ENCODE measurements around the gene ZNF616. TPM values are rescaled to one million over a fixed set of nuclear protein-coding genes. Genes with fewer than 3 reads are reported as not detected.
"Not testable (repeated sequence)": the region's sequence is repeated elsewhere in the genome, so short reads cannot be mapped to it uniquely, and the experiment has no call there.

ZNF616 gene
- total RNA-seq, 2 donors from 2014 or later: 9.6 to 10.9 TPM

- ATAC-seq (peak in 1 of 2 donors; percentile 15), DNase-seq (ENCODE audit: low spot score in 2 of 2) (peak in 1 of 2 donors; percentile 28)
- peak overlapping the region; percentile 95 to 98 for H3K27ac Mint-ChIP-seq
- H3K9me3 Mint-ChIP-seq: peaks cover 9 to 39% of the 10 kb centered on the region in 2 donors
- H3K36me3 Mint-ChIP-seq: peaks cover 51 to 88% of the 10 kb centered on the region in 2 donors
These were observed 1.3 kb downstream of the ZNF616 start for GRCh38 chr19:52138278-52138982.

- Mint-ChIP-seq H3K27ac (no peak overlapping the region), H3K9me3 (peaks cover 43 to 47% of the 10 kb centered on the region in 2 donors), H3K36me3 (peaks cover 79 to 98% of the 10 kb centered on the region in 2 donors)
- no peak for DNase-seq (ENCODE audit: low spot score in 2 of 2)
- no peak for ATAC-seq
These were observed 19.5 kb downstream of the ZNF616 start for GRCh38 chr19:52120286-52120685.

GRCh38 chr19:52115526-52116053, 24.1 kb downstream of the ZNF616 start:
- DNase-seq (ENCODE audit: low spot score in 2 of 2) (no peak), ATAC-seq (no peak)
- Mint-ChIP-seq H3K36me3 (peaks cover 82 to 95% of the 10 kb centered on the region in 2 donors), H3K9me3 (peaks cover 73 to 77% of the 10 kb centered on the region in 2 donors), H3K27ac (no peak overlapping the region)

- Mint-ChIP-seq H3K27ac (no peak overlapping the region), H3K9me3 (peaks cover 72 to 75% of the 10 kb centered on the region in 2 donors), H3K36me3 (peaks cover 82 to 93% of the 10 kb centered on the region in 2 donors)
- ATAC-seq (no peak), DNase-seq (ENCODE audit: low spot score in 2 of 2) (no peak)
These were observed 25.0 kb downstream of the ZNF616 start for GRCh38 chr19:52114691-52115090.

GRCh38 chr19:52112624-52113023, 27.1 kb downstream of the ZNF616 start:
- Mint-ChIP-seq H3K36me3 (peaks cover 71 to 83% of the 10 kb centered on the region in 2 donors), H3K9me3 (peaks cover 55 to 69% of the 10 kb centered on the region in 2 donors), H3K27ac (no peak overlapping the region)
- ATAC-seq: no peak
- no peak for DNase-seq (ENCODE audit: low spot score in 2 of 2)

GRCh38 chr19:52110780-52111179, 29.0 kb downstream of the ZNF616 start:
- Mint-ChIP-seq H3K36me3 (peaks cover 73 to 81% of the 10 kb centered on the region in 2 donors), H3K27ac (no peak overlapping the region), H3K9me3 (peaks cover 55 to 69% of the 10 kb centered on the region in 2 donors)
- ATAC-seq (no peak), DNase-seq (ENCODE audit: low spot score in 2 of 2) (no peak)

GRCh38 chr19:52102782-52103181, 37.0 kb downstream of the ZNF616 start:
- no peak overlapping the region for H3K27ac Mint-ChIP-seq
- ATAC-seq (no peak), DNase-seq (ENCODE audit: low spot score in 2 of 2) (no peak)
- peaks cover 31 to 42% of the 10 kb centered on the region in 2 donors for H3K36me3 Mint-ChIP-seq
- peaks cover 21 to 29% of the 10 kb centered on the region in 2 donors for H3K9me3 Mint-ChIP-seq

- DNase-seq (ENCODE audit: low spot score in 2 of 2) (no peak), ATAC-seq (no peak)
- Mint-ChIP-seq H3K36me3 (peaks cover 28 to 37% of the 10 kb centered on the region in 2 donors), H3K27ac (no peak overlapping the region), H3K9me3 (peaks cover 20 to 24% of the 10 kb centered on the region in 2 donors)
These were observed 37.7 kb downstream of the ZNF616 start for GRCh38 chr19:52101866-52102562.

- Mint-ChIP-seq H3K27ac (peak overlapping the region in 1 of 2 donors; percentile 35), H3K9me3 (peaks cover 27 to 28% of the 10 kb centered on the region in 2 donors)
- ATAC-seq: no peak
These were observed 40.1 kb downstream of the ZNF616 start for GRCh38 chr19:52099497-52100138.

GRCh38 chr19:52096416-52096815, 43.3 kb downstream of the ZNF616 start:
- peaks cover 63 to 78% of the 10 kb centered on the region in 2 donors for H3K36me3 Mint-ChIP-seq
- peaks cover 43 to 44% of the 10 kb centered on the region in 2 donors for H3K9me3 Mint-ChIP-seq
- peak overlapping the region in 1 of 2 donors; percentile 96 for H3K27ac Mint-ChIP-seq
- ATAC-seq; DNase-seq (ENCODE audit: low spot score in 2 of 2): not testable (repeated sequence)

More at GRCh38 chr19:52099497-52100138, 40.1 kb downstream of the ZNF616 start:
- H3K36me3 Mint-ChIP-seq: peaks cover 33 to 47% of the 10 kb centered on the region in 2 donors
- no peak for DNase-seq (ENCODE audit: low spot score in 2 of 2)

- ATAC-seq (peak; percentile 98 to 99), DNase-seq (ENCODE audit: low spot score in 2 of 2) (peak; percentile 90 to 91)
- Mint-ChIP-seq H3K27ac (peak within 1 kb of the TSS; percentile 96 to 97), H3K9me3 (peaks cover 50 to 51% of the 10 kb centered on the region in 2 donors), H3K36me3 (peaks cover 71 to 88% of the 10 kb centered on the region in 2 donors)
These were observed 44.3 kb downstream of the ZNF616 start, which contains the start of gene ZNF841 for GRCh38 chr19:52095172-52096014. Gene ZNF841, minus strand, starts transcription at chr19:52095765. Its CDS starts 10,964 bp downstream, at chr19:52084801.

- no peak for DNase-seq (ENCODE audit: low spot score in 2 of 2)
- peaks cover 50 to 54% of the 10 kb centered on the region in 2 donors for H3K9me3 Mint-ChIP-seq
- peak overlapping the region; percentile 96 to 97 for H3K27ac Mint-ChIP-seq
- no peak for ATAC-seq
- H3K36me3 Mint-ChIP-seq: peaks cover 73 to 89% of the 10 kb centered on the region in 2 donors
These were observed 45.1 kb downstream of the ZNF616 start for GRCh38 chr19:52094526-52095130.

GRCh38 chr19:52086481-52086880, 53.3 kb downstream of the ZNF616 start:
- no peak overlapping the region for H3K27ac Mint-ChIP-seq
- no peak for DNase-seq (ENCODE audit: low spot score in 2 of 2)
- H3K9me3 Mint-ChIP-seq: peaks cover 36 to 65% of the 10 kb centered on the region in 2 donors
- H3K36me3 Mint-ChIP-seq: peaks cover 78 to 99% of the 10 kb centered on the region in 2 donors
- ATAC-seq: no peak

- no peak overlapping the region for H3K27ac Mint-ChIP-seq
- peaks cover 56 to 61% of the 10 kb centered on the region in 2 donors for H3K9me3 Mint-ChIP-seq
- ATAC-seq: no peak
- DNase-seq (ENCODE audit: low spot score in 2 of 2): no peak
- H3K36me3 Mint-ChIP-seq: peaks cover 78 to 99% of the 10 kb centered on the region in 2 donors
These were observed 69.2 kb downstream of the ZNF616 start for GRCh38 chr19:52070496-52070895.

GRCh38 chr19:52069653-52070052, 70.1 kb downstream of the ZNF616 start:
- DNase-seq (ENCODE audit: low spot score in 2 of 2): no peak
- Mint-ChIP-seq H3K27ac (no peak overlapping the region), H3K36me3 (peaks cover 78 to 99% of the 10 kb centered on the region in 2 donors), H3K9me3 (peaks cover 54 to 59% of the 10 kb centered on the region in 2 donors)
- no peak for ATAC-seq
